ENCODE measurements around the gene NDNF. TPM values are rescaled to one million over a fixed set of nuclear protein-coding genes. Genes with fewer than 3 reads are reported as not detected.

The NDNF gene
- total and polyA plus RNA-seq, 9 of the 15 experiments (the other 6 are each of a cell fraction or from before 2014, with no cell fraction given): not detected

DNA sequence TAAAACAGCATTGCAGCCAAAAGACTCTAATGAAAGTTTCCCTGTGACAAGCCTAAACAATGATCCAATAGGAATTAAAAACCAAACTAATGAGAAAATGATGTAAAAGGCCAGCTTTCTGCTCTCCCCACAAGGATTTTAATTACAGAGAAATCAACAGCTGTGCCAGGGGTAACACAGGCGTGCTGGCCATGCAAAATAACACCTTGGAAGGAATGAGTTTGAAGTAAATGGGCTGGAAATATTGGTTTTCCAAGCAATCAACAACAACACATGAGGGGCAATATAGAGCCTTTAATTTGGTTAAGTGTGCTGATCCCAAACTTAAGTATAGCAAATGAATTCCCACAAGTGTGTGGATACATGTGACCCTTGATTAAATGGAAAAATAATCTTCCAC is 56.9 kb downstream of the NDNF start:
- Histone ChIP-seq H3K4me1 (replicated peaks in 1 of 2; ENCODE audit: control insufficient read depth in 2 of 2, insufficient read depth in 2 of 2, low read length in 2 of 2) (no peaks in the 10 kb centered on the region), H3K9ac (ENCODE audit: insufficient read depth in 1 of 2, low read depth in 2 of 2, low read length in 2 of 2) (no peak overlapping the region), H3K4me3 (no peak overlapping the region), H3K9me1 (ENCODE audit: control insufficient read depth, insufficient read depth, low read length) (no peaks in the 10 kb centered on the region), H3K4me2 (ENCODE audit: insufficient read depth, low read length) (no peak overlapping the region), H2AFZ (ENCODE audit: low read depth, low read length) (no peak overlapping the region), H4K20me1 (replicated peaks; ENCODE audit: control insufficient read depth, insufficient read depth, low read length) (no peaks in the 10 kb centered on the region), H3K36me3 (ENCODE audit: control insufficient read depth, insufficient read depth, low read length) (no peaks in the 10 kb centered on the region), H3K9me3 (replicated peaks; ENCODE audit: control insufficient read depth, insufficient read depth, low read depth, low read length) (no peaks in the 10 kb centered on the region), H3K27me3 (ENCODE audit: control insufficient read depth in 2 of 2, insufficient read depth in 2 of 2, low read length in 2 of 2) (no peaks in the 10 kb centered on the region), H3K27ac (ENCODE audit: extremely low read depth, low read depth, low read length) (no peak overlapping the region), H3K79me2 (ENCODE audit: control insufficient read depth, insufficient read depth, low read length) (no peaks in the 10 kb centered on the region)
- BruUV-seq (replicated peaks): no TSS peak
- in situ Hi-C loops (cut with MboI): no loop called here
- WGBS (ENCODE audit: insufficient coverage, low coverage, missing lambda C conversion rate): 0% methylated on average over 1 of the region's 1 CpG
- FAIRE-seq: no peak
- intact Hi-C loops (cut with micrococcal nuclease): no loop called here
- ChIA-PET POLR2A (no interaction called here), CTCF (ENCODE audit: low intra/inter-chr PET ratio) (no interaction called here)
- no peak for DNase-seq (ENCODE audit: extremely low read depth in 1 of 4, low spot score in 3 of 4)
- TF ChIP-seq, protein P1, sequence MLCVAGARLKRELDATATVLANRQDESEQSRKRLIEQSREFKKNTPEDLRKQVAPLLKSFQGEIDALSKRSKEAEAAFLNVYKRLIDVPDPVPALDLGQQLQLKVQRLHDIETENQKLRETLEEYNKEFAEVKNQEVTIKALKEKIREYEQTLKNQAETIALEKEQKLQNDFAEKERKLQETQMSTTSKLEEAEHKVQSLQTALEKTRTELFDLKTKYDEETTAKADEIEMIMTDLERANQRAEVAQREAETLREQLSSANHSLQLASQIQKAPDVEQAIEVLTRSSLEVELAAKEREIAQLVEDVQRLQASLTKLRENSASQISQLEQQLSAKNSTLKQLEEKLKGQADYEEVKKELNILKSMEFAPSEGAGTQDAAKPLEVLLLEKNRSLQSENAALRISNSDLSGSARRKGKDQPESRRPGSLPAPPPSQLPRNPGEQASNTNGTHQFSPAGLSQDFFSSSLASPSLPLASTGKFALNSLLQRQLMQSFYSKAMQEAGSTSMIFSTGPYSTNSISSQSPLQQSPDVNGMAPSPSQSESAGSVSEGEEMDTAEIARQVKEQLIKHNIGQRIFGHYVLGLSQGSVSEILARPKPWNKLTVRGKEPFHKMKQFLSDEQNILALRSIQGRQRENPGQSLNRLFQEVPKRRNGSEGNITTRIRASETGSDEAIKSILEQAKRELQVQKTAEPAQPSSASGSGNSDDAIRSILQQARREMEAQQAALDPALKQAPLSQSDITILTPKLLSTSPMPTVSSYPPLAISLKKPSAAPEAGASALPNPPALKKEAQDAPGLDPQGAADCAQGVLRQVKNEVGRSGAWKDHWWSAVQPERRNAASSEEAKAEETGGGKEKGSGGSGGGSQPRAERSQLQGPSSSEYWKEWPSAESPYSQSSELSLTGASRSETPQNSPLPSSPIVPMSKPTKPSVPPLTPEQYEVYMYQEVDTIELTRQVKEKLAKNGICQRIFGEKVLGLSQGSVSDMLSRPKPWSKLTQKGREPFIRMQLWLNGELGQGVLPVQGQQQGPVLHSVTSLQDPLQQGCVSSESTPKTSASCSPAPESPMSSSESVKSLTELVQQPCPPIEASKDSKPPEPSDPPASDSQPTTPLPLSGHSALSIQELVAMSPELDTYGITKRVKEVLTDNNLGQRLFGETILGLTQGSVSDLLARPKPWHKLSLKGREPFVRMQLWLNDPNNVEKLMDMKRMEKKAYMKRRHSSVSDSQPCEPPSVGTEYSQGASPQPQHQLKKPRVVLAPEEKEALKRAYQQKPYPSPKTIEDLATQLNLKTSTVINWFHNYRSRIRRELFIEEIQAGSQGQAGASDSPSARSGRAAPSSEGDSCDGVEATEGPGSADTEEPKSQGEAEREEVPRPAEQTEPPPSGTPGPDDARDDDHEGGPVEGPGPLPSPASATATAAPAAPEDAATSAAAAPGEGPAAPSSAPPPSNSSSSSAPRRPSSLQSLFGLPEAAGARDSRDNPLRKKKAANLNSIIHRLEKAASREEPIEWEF (CRISPR knock-in tag; IDR thresholded peaks at IDR 0.05): no peak
- TF ChIP-seq HNRNPLL (IDR thresholded peaks at IDR 0.05; ENCODE audit: low read depth, low read length, poor library complexity, severe bottlenecking) (no peak), ZNF384 (IDR thresholded peaks at IDR 0.05; ENCODE audit: low read depth, low read length) (no peak), BRD4 (IDR thresholded peaks at IDR 0.05) (no peak), ZKSCAN3 (CRISPR knock-in tag; IDR thresholded peaks at IDR 0.05) (no peak), RB1 (IDR thresholded peaks at IDR 0.05; ENCODE audit: low read depth) (no peak), ZNF778 (CRISPR knock-in tag; IDR thresholded peaks at IDR 0.05) (no peak), FUS (optimal IDR thresholded peaks at IDR 0.05; ENCODE audit: low read depth, low read length) (no peak), ZNF3 (CRISPR knock-in tag; IDR thresholded peaks at IDR 0.05) (no peak), TBP (optimal IDR thresholded peaks at IDR 0.05; ENCODE audit: low read depth, low read length) (no peak), ILK (tag; IDR thresholded peaks at IDR 0.05; ENCODE audit: borderline replicate concordance, low read depth) (no peak), CEBPG (CRISPR knock-in tag; IDR thresholded peaks at IDR 0.05) (no peak), CEBPG (tag; conservative IDR thresholded peaks at IDR 0.05 in 1 of 2, IDR thresholded peaks at IDR 0.05 in 1 of 2) (no peak), ZKSCAN1 (IDR thresholded peaks at IDR 0.05; ENCODE audit: low read depth, low read length) (no peak), HES1 (IDR thresholded peaks at IDR 0.05; ENCODE audit: low read depth) (no peak), MCM7 (IDR thresholded peaks at IDR 0.05) (no peak), OTX1 (CRISPR knock-in tag; IDR thresholded peaks at IDR 0.05) (no peak), PHTF2 (CRISPR knock-in tag; IDR thresholded peaks at IDR 0.05) (no peak)
- TF ChIP-seq, protein P2, sequence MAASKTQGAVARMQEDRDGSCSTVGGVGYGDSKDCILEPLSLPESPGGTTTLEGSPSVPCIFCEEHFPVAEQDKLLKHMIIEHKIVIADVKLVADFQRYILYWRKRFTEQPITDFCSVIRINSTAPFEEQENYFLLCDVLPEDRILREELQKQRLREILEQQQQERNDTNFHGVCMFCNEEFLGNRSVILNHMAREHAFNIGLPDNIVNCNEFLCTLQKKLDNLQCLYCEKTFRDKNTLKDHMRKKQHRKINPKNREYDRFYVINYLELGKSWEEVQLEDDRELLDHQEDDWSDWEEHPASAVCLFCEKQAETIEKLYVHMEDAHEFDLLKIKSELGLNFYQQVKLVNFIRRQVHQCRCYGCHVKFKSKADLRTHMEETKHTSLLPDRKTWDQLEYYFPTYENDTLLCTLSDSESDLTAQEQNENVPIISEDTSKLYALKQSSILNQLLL (CRISPR knock-in tag; IDR thresholded peaks at IDR 0.05; ENCODE audit: borderline replicate concordance): no peak
- ATAC-seq: no peak

Data from K562 (cell line).